ENCODE data around the gene EYA4.

EYA4 gene

GRCh38 chr6:133392015-133392414, 150.9 kb downstream of the EYA4 start:
- peaks cover 5% of the 10 kb centered on the region for H3K4me1 ChIP-seq (ENCODE audit: control insufficient read depth, low read depth, low read length)
- H4K5ac ChIP-seq (ENCODE audit: low read length) = no peak overlapping the region
- no peak overlapping the region for H2AK5ac ChIP-seq (ENCODE audit: low read length)
- no peak overlapping the region for H2BK5ac ChIP-seq (ENCODE audit: low read length)
- H4K8ac ChIP-seq (ENCODE audit: low read depth, low read length) = no peak overlapping the region
- no peaks in the 10 kb centered on the region for H3K79me1 ChIP-seq (ENCODE audit: low read length)
- H3K27me3 ChIP-seq (ENCODE audit: insufficient read depth, low read length, poor library complexity) = no peaks in the 10 kb centered on the region
- no CpG with 5 or more reads among the region's 3 CpGs for WGBS (ENCODE audit: extremely low coverage, insufficient coverage, low lambda C conversion rate)
- H3K23ac ChIP-seq (ENCODE audit: low read length) = no peak overlapping the region
- H2BK120ac ChIP-seq (ENCODE audit: low read depth, low read length) = no peak overlapping the region
- H3K9ac ChIP-seq (ENCODE audit: low read length) = no peak overlapping the region
- DNase-seq = no peak
- H3K36me3 ChIP-seq (ENCODE audit: control insufficient read depth, insufficient read depth, low read length) = no peaks in the 10 kb centered on the region
- H3K27ac ChIP-seq (ENCODE audit: low read depth, low read length) = no peak overlapping the region
- H2BK15ac ChIP-seq (replicated peaks; ENCODE audit: low read depth) = no peak overlapping the region
- no peak overlapping the region for H3K4me3 ChIP-seq (ENCODE audit: low read length)
- no peak overlapping the region for H3K18ac ChIP-seq (ENCODE audit: low read length)
- H3K79me2 ChIP-seq (ENCODE audit: control insufficient read depth, insufficient read depth, low read length) = no peaks in the 10 kb centered on the region
- H3K4ac ChIP-seq (ENCODE audit: low read depth, low read length) = no peak overlapping the region
- H3K4me2 ChIP-seq (ENCODE audit: low read length) = no peak overlapping the region
- H3K56ac ChIP-seq (ENCODE audit: low read length) = no peak overlapping the region

GRCh38 chr6:133392641-133393040, 151.5 kb downstream of the EYA4 start:
- H2BK120ac ChIP-seq (ENCODE audit: low read depth, low read length) = no peak overlapping the region
- no peak overlapping the region for H4K8ac ChIP-seq (ENCODE audit: low read depth, low read length)
- H2BK5ac ChIP-seq (ENCODE audit: low read length) = no peak overlapping the region
- no peaks in the 10 kb centered on the region for H3K27me3 ChIP-seq (ENCODE audit: insufficient read depth, low read length, poor library complexity)
- peak overlapping the region; percentile 68 for H3K18ac ChIP-seq (ENCODE audit: low read length)
- H3K4me2 ChIP-seq (ENCODE audit: low read length) = no peak overlapping the region
- H3K4me1 ChIP-seq (ENCODE audit: control insufficient read depth, low read depth, low read length) = peaks cover 5% of the 10 kb centered on the region
- no peak overlapping the region for H3K23ac ChIP-seq (ENCODE audit: low read length)
- no peak overlapping the region for H3K56ac ChIP-seq (ENCODE audit: low read length)
- WGBS (ENCODE audit: extremely low coverage, insufficient coverage, low lambda C conversion rate) = no CpG with 5 or more reads among the region's 2 CpGs
- H3K9ac ChIP-seq (ENCODE audit: low read length) = no peak overlapping the region
- H3K4ac ChIP-seq (ENCODE audit: low read depth, low read length) = no peak overlapping the region
- no peak overlapping the region for H2BK15ac ChIP-seq (replicated peaks; ENCODE audit: low read depth)
- H2AK5ac ChIP-seq (ENCODE audit: low read length) = no peak overlapping the region
- H3K36me3 ChIP-seq (ENCODE audit: control insufficient read depth, insufficient read depth, low read length) = no peaks in the 10 kb centered on the region
- no peak overlapping the region for H3K4me3 ChIP-seq (ENCODE audit: low read length)
- no peaks in the 10 kb centered on the region for H3K79me1 ChIP-seq (ENCODE audit: low read length)
- H3K27ac ChIP-seq (ENCODE audit: low read depth, low read length) = no peak overlapping the region
- DNase-seq = no peak
- no peak overlapping the region for H4K5ac ChIP-seq (ENCODE audit: low read length)
- no peaks in the 10 kb centered on the region for H3K79me2 ChIP-seq (ENCODE audit: control insufficient read depth, insufficient read depth, low read length)

DNA sequence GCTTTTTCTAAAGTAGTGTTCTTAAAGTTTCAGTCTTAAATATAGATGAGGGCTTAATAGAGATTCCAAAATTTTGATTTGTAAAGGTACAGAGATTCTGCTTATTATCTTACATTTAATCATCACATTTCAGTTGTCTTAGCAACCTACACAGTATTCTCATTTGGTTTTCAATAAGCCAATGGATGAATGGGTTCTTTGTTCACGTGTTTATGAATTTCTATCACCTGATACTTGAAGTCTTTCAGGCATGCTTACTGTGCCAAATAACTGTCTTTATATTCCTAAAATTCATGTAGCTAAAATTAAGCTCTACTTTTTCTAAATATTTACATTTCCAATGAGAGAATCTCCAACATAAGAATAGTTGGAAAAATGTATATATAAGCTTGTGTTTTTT, 152.7 kb downstream of the EYA4 start:
- H3K4me3 ChIP-seq (ENCODE audit: low read length) = no peak overlapping the region
- no peaks in the 10 kb centered on the region for H3K79me1 ChIP-seq (ENCODE audit: low read length)
- WGBS (ENCODE audit: extremely low coverage, insufficient coverage, low lambda C conversion rate) = no CpG with 5 or more reads among the region's 1 CpG
- H4K5ac ChIP-seq (ENCODE audit: low read length) = no peak overlapping the region
- no peak overlapping the region for H3K4me2 ChIP-seq (ENCODE audit: low read length)
- no peak overlapping the region for H2BK5ac ChIP-seq (ENCODE audit: low read length)
- no peak overlapping the region for H3K27ac ChIP-seq (ENCODE audit: low read depth, low read length)
- no peaks in the 10 kb centered on the region for H3K36me3 ChIP-seq (ENCODE audit: control insufficient read depth, insufficient read depth, low read length)
- no peak overlapping the region for H3K9ac ChIP-seq (ENCODE audit: low read length)
- H3K27me3 ChIP-seq (ENCODE audit: insufficient read depth, low read length, poor library complexity) = no peaks in the 10 kb centered on the region
- peaks cover 5% of the 10 kb centered on the region for H3K4me1 ChIP-seq (ENCODE audit: control insufficient read depth, low read depth, low read length)
- no peaks in the 10 kb centered on the region for H3K79me2 ChIP-seq (ENCODE audit: control insufficient read depth, insufficient read depth, low read length)
- no peak overlapping the region for H2AK5ac ChIP-seq (ENCODE audit: low read length)
- H4K8ac ChIP-seq (ENCODE audit: low read depth, low read length) = no peak overlapping the region
- DNase-seq = no peak
- no peak overlapping the region for H2BK120ac ChIP-seq (ENCODE audit: low read depth, low read length)
- H2BK15ac ChIP-seq (replicated peaks; ENCODE audit: low read depth) = no peak overlapping the region
- no peak overlapping the region for H3K23ac ChIP-seq (ENCODE audit: low read length)
- no peak overlapping the region for H3K56ac ChIP-seq (ENCODE audit: low read length)
- H3K4ac ChIP-seq (ENCODE audit: low read depth, low read length) = no peak overlapping the region
- no peak overlapping the region for H3K18ac ChIP-seq (ENCODE audit: low read length)

GRCh38 chr6:133394630-133395029, 153.5 kb downstream of the EYA4 start:
- Histone ChIP-seq H3K9ac (ENCODE audit: low read length) (no peak overlapping the region), H3K79me2 (ENCODE audit: control insufficient read depth, insufficient read depth, low read length) (no peaks in the 10 kb centered on the region), H3K79me1 (ENCODE audit: low read length) (no peaks in the 10 kb centered on the region), H4K5ac (ENCODE audit: low read length) (no peak overlapping the region), H3K4me1 (ENCODE audit: control insufficient read depth, low read depth, low read length) (peaks cover 5% of the 10 kb centered on the region), H3K4ac (ENCODE audit: low read depth, low read length) (no peak overlapping the region), H3K56ac (ENCODE audit: low read length) (no peak overlapping the region), H2BK5ac (ENCODE audit: low read length) (no peak overlapping the region), H3K36me3 (ENCODE audit: control insufficient read depth, insufficient read depth, low read length) (no peaks in the 10 kb centered on the region), H3K27ac (ENCODE audit: low read depth, low read length) (no peak overlapping the region), H3K23ac (ENCODE audit: low read length) (no peak overlapping the region), H4K8ac (ENCODE audit: low read depth, low read length) (no peak overlapping the region), H3K27me3 (ENCODE audit: insufficient read depth, low read length, poor library complexity) (no peaks in the 10 kb centered on the region), H2BK15ac (replicated peaks; ENCODE audit: low read depth) (no peak overlapping the region), H3K18ac (ENCODE audit: low read length) (no peak overlapping the region), H2BK120ac (ENCODE audit: low read depth, low read length) (no peak overlapping the region), H3K4me2 (ENCODE audit: low read length) (no peak overlapping the region), H2AK5ac (ENCODE audit: low read length) (no peak overlapping the region), H3K4me3 (ENCODE audit: low read length) (no peak overlapping the region)
- DNase-seq = no peak
- WGBS (ENCODE audit: extremely low coverage, insufficient coverage, low lambda C conversion rate) = no CpG with 5 or more reads among the region's 2 CpGs

GRCh38 chr6:133396233-133396983, 155.3 kb downstream of the EYA4 start:
- Histone ChIP-seq H3K36me3 (ENCODE audit: control insufficient read depth, insufficient read depth, low read length) (no peaks in the 10 kb centered on the region), H3K4me1 (ENCODE audit: control insufficient read depth, low read depth, low read length) (peaks cover 5% of the 10 kb centered on the region), H3K27me3 (ENCODE audit: insufficient read depth, low read length, poor library complexity) (no peaks in the 10 kb centered on the region), H3K18ac (ENCODE audit: low read length) (no peak overlapping the region), H3K56ac (ENCODE audit: low read length) (no peak overlapping the region), H3K23ac (ENCODE audit: low read length) (no peak overlapping the region), H4K5ac (ENCODE audit: low read length) (no peak overlapping the region), H3K4ac (ENCODE audit: low read depth, low read length) (peak overlapping the region; percentile 36), H3K79me1 (ENCODE audit: low read length) (no peaks in the 10 kb centered on the region), H3K4me2 (ENCODE audit: low read length) (no peak overlapping the region), H4K8ac (ENCODE audit: low read depth, low read length) (no peak overlapping the region), H3K4me3 (ENCODE audit: low read length) (no peak overlapping the region), H3K27ac (ENCODE audit: low read depth, low read length) (no peak overlapping the region), H3K9ac (ENCODE audit: low read length) (no peak overlapping the region), H3K79me2 (ENCODE audit: control insufficient read depth, insufficient read depth, low read length) (no peaks in the 10 kb centered on the region), H2BK5ac (ENCODE audit: low read length) (no peak overlapping the region), H2AK5ac (ENCODE audit: low read length) (no peak overlapping the region), H2BK15ac (replicated peaks; ENCODE audit: low read depth) (no peak overlapping the region), H2BK120ac (ENCODE audit: low read depth, low read length) (no peak overlapping the region)
- WGBS (ENCODE audit: extremely low coverage, insufficient coverage, low lambda C conversion rate) = no CpG with 5 or more reads among the region's 6 CpGs
- no peak for DNase-seq

DNA sequence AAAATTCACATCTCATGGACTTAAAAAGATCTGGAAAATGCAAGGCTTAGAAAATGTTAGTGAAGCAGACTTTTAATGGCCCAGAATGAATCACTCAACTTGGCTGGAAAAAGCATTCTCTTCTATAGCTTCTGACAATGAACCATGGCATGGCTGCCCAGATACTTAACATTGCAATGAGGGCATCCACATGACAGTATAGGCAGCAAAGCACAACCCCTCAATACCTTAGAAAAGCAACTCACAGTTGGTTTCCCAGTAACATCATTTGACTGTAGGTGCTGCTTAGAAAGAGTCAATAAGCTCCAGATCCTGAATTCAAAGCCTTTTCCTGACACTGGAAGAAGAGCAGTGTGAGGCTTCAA, 155.8 kb downstream of the EYA4 start:
- H3K36me3 ChIP-seq (ENCODE audit: control insufficient read depth, insufficient read depth, low read length) = no peaks in the 10 kb centered on the region
- no peak overlapping the region for H2BK5ac ChIP-seq (ENCODE audit: low read length)
- H3K27ac ChIP-seq (ENCODE audit: low read depth, low read length) = no peak overlapping the region
- no peaks in the 10 kb centered on the region for H3K79me2 ChIP-seq (ENCODE audit: control insufficient read depth, insufficient read depth, low read length)
- H3K23ac ChIP-seq (ENCODE audit: low read length) = no peak overlapping the region
- H2AK5ac ChIP-seq (ENCODE audit: low read length) = no peak overlapping the region
- H3K27me3 ChIP-seq (ENCODE audit: insufficient read depth, low read length, poor library complexity) = no peaks in the 10 kb centered on the region
- H3K9ac ChIP-seq (ENCODE audit: low read length) = no peak overlapping the region
- H2BK15ac ChIP-seq (replicated peaks; ENCODE audit: low read depth) = no peak overlapping the region
- H3K4me2 ChIP-seq (ENCODE audit: low read length) = no peak overlapping the region
- no peak for DNase-seq
- H3K18ac ChIP-seq (ENCODE audit: low read length) = no peak overlapping the region
- no peak overlapping the region for H3K4me3 ChIP-seq (ENCODE audit: low read length)
- H4K5ac ChIP-seq (ENCODE audit: low read length) = no peak overlapping the region
- peak overlapping the region; percentile 38 for H3K56ac ChIP-seq (ENCODE audit: low read length)
- no peak overlapping the region for H4K8ac ChIP-seq (ENCODE audit: low read depth, low read length)
- no peaks in the 10 kb centered on the region for H3K79me1 ChIP-seq (ENCODE audit: low read length)
- H2BK120ac ChIP-seq (ENCODE audit: low read depth, low read length) = no peak overlapping the region
- no peak overlapping the region for H3K4ac ChIP-seq (ENCODE audit: low read depth, low read length)
- H3K4me1 ChIP-seq (ENCODE audit: control insufficient read depth, low read depth, low read length) = peaks cover 3% of the 10 kb centered on the region
